SK-N-SH (cell line): Measurements from ENCODE around the gene XAGE1A. TPM values are rescaled to one million over a fixed set of nuclear protein-coding genes. Genes with fewer than 3 reads are reported as not detected.
"Not testable (repeated sequence)": the region's sequence is repeated elsewhere in the genome, so short reads cannot be mapped to it uniquely, and the experiment has no call there.

Source experiments
- CTCF ChIA-PET: fragments of 300-600, 350-600 bp; formaldehyde crosslinking; extraction: SDS; loops from one replicate; lab custom pipeline; 2021; lab: Yijun Ruan, JAX
- POLR2A ChIA-PET: fragments of 350-600 bp; sonication (Branson Sonifier 250); formaldehyde crosslinking; extraction: SDS; loops from one replicate; lab custom pipeline; 2020; ENCODE audit warnings: antibody characterized with exemption, inconsistent platforms; lab: Yijun Ruan, JAX
- DNase-seq: peaks from one replicate; pipeline ENCODE4 v3.0.0; 2012
- H2AFZ ChIP-seq: fragments of 200-600 bp; sonication (generic); 2 replicates; pipeline ENCODE4 v1.8.1; 2016; ENCODE audit warnings: antibody characterized with exemption, mild to moderate bottlenecking, low read depth
- H3F3A ChIP-seq: fragments of 200-600 bp; sonication (generic); replicated peaks from 2 replicates; pipeline ENCODE3; 2016; ENCODE audit warnings: antibody characterized with exemption, mild to moderate bottlenecking; ENCODE audit not compliant: insufficient read depth
- H3K27ac ChIP-seq, 2 experiments: fragments of 200-500 bp in 1 of 2; fragments of 200-600 bp in 1 of 2; sonication (Bioruptor generic) in 1 of 2; sonication (generic), shearing (Covaris generic) in 1 of 2; 2 replicates each; pipeline versions ENCODE4 v1.5.1 to v1.6.1; 2014 to 2016; ENCODE audit warnings: low read depth in 2 of 2, inconsistent platforms in 1 of 2, low read length in 1 of 2, mild to moderate bottlenecking in 1 of 2, mixed read lengths in 1 of 2
- H3K27me3 ChIP-seq: fragments of 200-600 bp; sonication (generic), shearing (Covaris generic); 2 replicates; pipeline ENCODE4 v1.6.1; 2016; ENCODE audit warnings: mixed run types; ENCODE audit not compliant: insufficient read depth
- H3K36me3 ChIP-seq, 2 experiments: fragments of 200-500 bp in 1 of 2; fragments of 200-600 bp in 1 of 2; sonication (Bioruptor generic) in 1 of 2; sonication (generic) in 1 of 2; replicated peaks in 1 of 2; 2 replicates each; pipeline versions ENCODE3 to v1.5.1; 2014 to 2016; ENCODE audit warnings: low read length in 1 of 2, mild to moderate bottlenecking in 1 of 2; ENCODE audit not compliant: insufficient read depth in 2 of 2, control insufficient read depth in 1 of 2
- H3K4me1 ChIP-seq, 2 experiments: fragments of 200-500 bp in 1 of 2; fragments of 200-600 bp in 1 of 2; sonication (Bioruptor generic) in 1 of 2; sonication (generic), shearing (Covaris generic) in 1 of 2; 2 replicates each; pipeline versions ENCODE4 v1.5.1 to v1.6.1; 2014 to 2016; ENCODE audit warnings: low read depth in 1 of 2, low read length in 1 of 2, mixed run types in 1 of 2; ENCODE audit not compliant: insufficient read depth in 2 of 2, control insufficient read depth in 1 of 2
- H3K4me2 ChIP-seq: fragments of 200-600 bp; sonication (generic), shearing (Covaris generic); 2 replicates; pipeline ENCODE4 v1.6.1; 2017; ENCODE audit warnings: mixed run types
- H3K4me3 ChIP-seq, 2 experiments: fragments of 200-500 bp in 1 of 2; fragments of 200-600 bp in 1 of 2; sonication (Bioruptor generic) in 1 of 2; sonication (generic), shearing (Covaris generic) in 1 of 2; 2 replicates each; pipeline versions ENCODE4 v1.5.1 to v1.8.1; 2014 to 2016; ENCODE audit warnings: low read depth in 2 of 2, inconsistent platforms in 1 of 2, low read length in 1 of 2, mild to moderate bottlenecking in 1 of 2, mixed read lengths in 1 of 2, moderate library complexity in 1 of 2
- H3K79me2 ChIP-seq: fragments of 200-600 bp; sonication (generic); 2 replicates; pipeline ENCODE4 v1.8.1; 2017; ENCODE audit warnings: mild to moderate bottlenecking; ENCODE audit not compliant: insufficient read depth
- H3K9ac ChIP-seq: fragments of 200-600 bp; sonication (generic); 2 replicates; pipeline ENCODE4 v1.6.1; 2017; ENCODE audit warnings: mixed run types
- H3K9me2 ChIP-seq: fragments of 200-600 bp; sonication (generic); 2 replicates; pipeline ENCODE4 v1.6.1; 2017; ENCODE audit warnings: mixed run types
- H3K9me3 ChIP-seq: fragments of 200-600 bp; sonication (generic); 2 replicates; pipeline ENCODE4 v1.6.1; 2017; ENCODE audit warnings: mixed run types, mild to moderate bottlenecking, moderate library complexity
- H4K20me1 ChIP-seq: fragments of 200-600 bp; sonication (generic); 2 replicates; pipeline ENCODE4 v1.6.1; 2017; ENCODE audit warnings: mild to moderate bottlenecking, mixed run types; ENCODE audit not compliant: insufficient read depth
- WGBS: methylation state at CpG from one replicate; pipeline ENCODE4 v1.1.6; 2017; ENCODE audit warnings: low lambda C conversion rate; 5-methylcytosine and 5-hydroxymethylcytosine counted together
- polyA plus RNA-seq, 3 experiments: library from polyadenylated mRNA; depleted of rRNA; stranded (reverse); fragments of >200 nt; gene quantifications; 2 replicates each; pipeline ENCODE4 v1.2.3, GENCODE V29; 2012

Gene XAGE1A, protein sequence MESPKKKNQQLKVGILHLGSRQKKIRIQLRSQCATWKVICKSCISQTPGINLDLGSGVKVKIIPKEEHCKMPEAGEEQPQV
- 16.0 and 76.7 TPM in 2 replicates for polyA plus RNA-seq (2012; rRNA removed)
- polyA plus RNA-seq (2012; cell fraction: cytosol; rRNA removed) = 24.0 and 83.6 TPM in 2 replicates
- 12.1 and 18.1 TPM in 2 replicates for polyA plus RNA-seq (2012; cell fraction: nucleus; rRNA removed)

- DNase-seq, H4K20me1 ChIP-seq: not testable (repeated sequence)
Measured at GRCh38 chrX:52495545-52496418, at the start of gene XAGE1A. Gene XAGE1A (plus strand): TSS chrX:52495808. CDS start chrX:52497362, 1,554 bp downstream.

GRCh38 chrX:52452031-52452430, 43.6 kb upstream of the XAGE1A start:
- DNase-seq, CTCF ChIA-PET, H3K9me3 ChIP-seq, H3K27me3 ChIP-seq, H2AFZ ChIP-seq, H3K9ac ChIP-seq, H3K27ac ChIP-seq, H3K4me2 ChIP-seq, POLR2A ChIA-PET, H4K20me1 ChIP-seq, H3K9me2 ChIP-seq, H3K4me1 ChIP-seq, H3K36me3 ChIP-seq, H3F3A ChIP-seq, H3K79me2 ChIP-seq, H3K4me3 ChIP-seq: not testable (repeated sequence)
- 7% methylated on average over 3 of the region's 3 CpGs for WGBS

More at GRCh38 chrX:52495545-52496418, at the start of gene XAGE1A:
- H3K79me2 ChIP-seq, H3K36me3 ChIP-seq, H3K9me3 ChIP-seq, H2AFZ ChIP-seq, H3K4me1 ChIP-seq, H3K9me2 ChIP-seq, H3K27me3 ChIP-seq, H3K27ac ChIP-seq, H3K4me3 ChIP-seq, H3K4me2 ChIP-seq, POLR2A ChIA-PET, H3K9ac ChIP-seq, CTCF ChIA-PET, H3F3A ChIP-seq: not testable (repeated sequence)
- no CpG with 5 or more reads among the region's 41 CpGs for WGBS

DNA sequence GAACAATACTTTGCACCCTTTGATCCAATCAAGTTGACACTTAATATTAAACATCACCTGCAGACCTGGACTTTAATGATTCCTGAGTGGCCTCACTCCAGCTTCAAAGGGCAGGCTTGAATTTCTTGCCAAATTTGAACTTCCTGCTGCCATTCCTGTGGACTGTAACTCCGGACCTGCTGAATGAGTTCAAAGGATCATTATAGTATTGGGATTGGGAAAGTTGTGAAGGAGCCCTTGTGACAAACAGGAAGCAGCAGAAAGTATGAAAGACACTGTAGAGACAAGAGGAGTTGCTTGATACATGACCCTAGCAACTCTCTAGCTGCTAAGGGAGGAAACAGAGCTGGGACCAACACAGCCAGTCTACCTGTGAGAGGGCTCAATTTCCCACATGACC, 24.3 kb upstream of the XAGE1A start:
- H3F3A ChIP-seq, H3K9me2 ChIP-seq, H3K27me3 ChIP-seq, H3K36me3 ChIP-seq, H3K4me2 ChIP-seq, H3K4me1 ChIP-seq, H3K79me2 ChIP-seq, POLR2A ChIA-PET, H3K27ac ChIP-seq, DNase-seq, H4K20me1 ChIP-seq, H3K9ac ChIP-seq, H3K4me3 ChIP-seq, H3K9me3 ChIP-seq, H2AFZ ChIP-seq, CTCF ChIA-PET: not testable (repeated sequence)
- WGBS = 0% methylated on average over 1 of the region's 1 CpG

DNA sequence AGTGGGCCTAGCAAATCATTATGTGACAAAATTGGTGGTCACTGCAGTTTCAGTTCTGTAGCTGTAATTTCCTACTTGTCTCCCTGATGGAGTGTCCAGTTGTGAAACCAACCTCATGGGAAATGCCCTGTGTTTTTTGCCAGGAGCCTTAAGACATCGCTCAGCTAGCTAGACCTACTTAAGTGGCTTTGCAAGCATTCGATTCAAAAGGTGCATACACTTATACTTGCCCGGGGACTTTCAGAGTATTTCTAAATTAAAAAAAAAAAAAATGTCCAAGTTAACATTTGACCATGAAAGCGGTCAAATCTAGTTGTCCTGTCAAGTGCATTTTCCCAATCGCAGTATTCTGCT, 788 bp downstream of the XAGE1A start:
- POLR2A ChIA-PET, H3K27me3 ChIP-seq, H3K36me3 ChIP-seq, H3F3A ChIP-seq, H3K4me1 ChIP-seq, H4K20me1 ChIP-seq, H3K4me3 ChIP-seq, H3K9me2 ChIP-seq, H3K27ac ChIP-seq, CTCF ChIA-PET, H3K9me3 ChIP-seq, H3K4me2 ChIP-seq, H2AFZ ChIP-seq, DNase-seq, H3K9ac ChIP-seq, H3K79me2 ChIP-seq: not testable (repeated sequence)
- no CpG with 5 or more reads among the region's 5 CpGs for WGBS

DNA sequence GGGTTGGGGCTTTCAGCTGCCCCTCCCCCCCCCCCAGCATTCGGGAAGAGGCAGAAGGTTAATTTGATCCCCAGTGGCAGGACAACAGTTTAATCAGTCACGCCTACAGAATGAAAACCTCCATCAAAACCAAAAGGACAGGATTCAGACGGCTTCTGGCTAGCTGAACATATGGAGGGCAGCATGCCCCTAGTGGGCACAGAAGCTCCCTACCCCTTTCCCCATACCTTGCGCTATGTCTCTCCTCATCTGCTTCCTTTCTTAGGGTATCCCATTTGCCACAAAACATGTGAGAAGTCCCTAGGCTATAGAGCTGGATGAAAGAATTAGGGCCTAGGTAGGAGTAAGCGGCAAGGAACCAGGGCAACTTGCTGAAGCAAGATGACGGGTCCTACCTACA, 5.8 kb downstream of the XAGE1A start:
- POLR2A ChIA-PET, H3K9ac ChIP-seq, H3K36me3 ChIP-seq, H3K9me2 ChIP-seq, H3K9me3 ChIP-seq, H4K20me1 ChIP-seq, CTCF ChIA-PET, H2AFZ ChIP-seq, H3K4me1 ChIP-seq, H3K27ac ChIP-seq, H3K79me2 ChIP-seq, DNase-seq, H3F3A ChIP-seq, H3K4me2 ChIP-seq, H3K4me3 ChIP-seq, H3K27me3 ChIP-seq: not testable (repeated sequence)
- WGBS = no CpG with 5 or more reads among the region's 6 CpGs
